PC-3 (cell line): Measurements from ENCODE around the gene EXOC4.

Source experiments
- EZH2 ChIP-seq: fragments of 300-600 bp; sonication (generic); IDR thresholded peaks from one replicate; pipeline ENCODE4 v1.6.1; 2017; ENCODE audit warnings: antibody characterized with exemption, mild to moderate bottlenecking, low read length; ENCODE audit not compliant: unreplicated experiment
- EZH2phosphoT487 ChIP-seq: fragments of 300-600 bp; sonication (generic); IDR thresholded peaks from 2 replicates; pipeline ENCODE4 v1.6.1; 2018; ENCODE audit warnings: mild to moderate bottlenecking, antibody characterized with exemption, low read length, borderline replicate concordance
- TF ChIP-seq, protein P1 (sequence below): fragments of 300-600 bp; sonication (generic); conservative IDR thresholded peaks from 2 replicates; pipeline ENCODE4 v1.5.1; 2017; ENCODE audit warnings: antibody characterized with exemption, low read depth, mild to moderate bottlenecking, low read length

DNA sequence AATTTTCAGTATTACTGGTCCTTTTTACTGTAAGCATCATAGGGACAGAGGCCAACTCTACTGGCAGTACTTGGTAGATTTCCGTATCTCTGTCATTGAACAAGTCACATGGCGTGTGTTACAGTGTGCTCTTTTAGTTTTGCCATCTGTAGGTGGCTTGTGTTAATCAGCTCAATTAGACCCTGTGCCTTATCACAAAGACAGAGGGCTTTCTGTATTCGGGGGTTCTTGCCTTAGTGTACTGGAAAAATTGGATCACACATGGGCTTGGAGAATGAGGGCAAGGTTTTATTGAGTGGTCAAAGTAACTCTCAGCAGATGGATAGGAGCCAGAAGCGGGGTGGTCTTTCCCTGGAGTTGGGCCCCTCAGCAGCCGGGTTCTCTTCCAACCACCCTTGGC, 853.0 kb downstream of the EXOC4 start:
- no peak for TF ChIP-seq EZH2
- TF ChIP-seq, protein P1, sequence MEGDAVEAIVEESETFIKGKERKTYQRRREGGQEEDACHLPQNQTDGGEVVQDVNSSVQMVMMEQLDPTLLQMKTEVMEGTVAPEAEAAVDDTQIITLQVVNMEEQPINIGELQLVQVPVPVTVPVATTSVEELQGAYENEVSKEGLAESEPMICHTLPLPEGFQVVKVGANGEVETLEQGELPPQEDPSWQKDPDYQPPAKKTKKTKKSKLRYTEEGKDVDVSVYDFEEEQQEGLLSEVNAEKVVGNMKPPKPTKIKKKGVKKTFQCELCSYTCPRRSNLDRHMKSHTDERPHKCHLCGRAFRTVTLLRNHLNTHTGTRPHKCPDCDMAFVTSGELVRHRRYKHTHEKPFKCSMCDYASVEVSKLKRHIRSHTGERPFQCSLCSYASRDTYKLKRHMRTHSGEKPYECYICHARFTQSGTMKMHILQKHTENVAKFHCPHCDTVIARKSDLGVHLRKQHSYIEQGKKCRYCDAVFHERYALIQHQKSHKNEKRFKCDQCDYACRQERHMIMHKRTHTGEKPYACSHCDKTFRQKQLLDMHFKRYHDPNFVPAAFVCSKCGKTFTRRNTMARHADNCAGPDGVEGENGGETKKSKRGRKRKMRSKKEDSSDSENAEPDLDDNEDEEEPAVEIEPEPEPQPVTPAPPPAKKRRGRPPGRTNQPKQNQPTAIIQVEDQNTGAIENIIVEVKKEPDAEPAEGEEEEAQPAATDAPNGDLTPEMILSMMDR = no peak
- TF ChIP-seq EZH2phosphoT487 = no peak
